ENCODE results near the gene RAB27A. TPM values are rescaled to one million over a fixed set of nuclear protein-coding genes. Genes with fewer than 3 reads are reported as not detected.

The RAB27A gene
- total and polyA plus RNA-seq, 2 donors (not counting 3 experiments of a cell fraction or from before 2014, with no cell fraction given): 7.3 to 30.9 TPM

DNA sequence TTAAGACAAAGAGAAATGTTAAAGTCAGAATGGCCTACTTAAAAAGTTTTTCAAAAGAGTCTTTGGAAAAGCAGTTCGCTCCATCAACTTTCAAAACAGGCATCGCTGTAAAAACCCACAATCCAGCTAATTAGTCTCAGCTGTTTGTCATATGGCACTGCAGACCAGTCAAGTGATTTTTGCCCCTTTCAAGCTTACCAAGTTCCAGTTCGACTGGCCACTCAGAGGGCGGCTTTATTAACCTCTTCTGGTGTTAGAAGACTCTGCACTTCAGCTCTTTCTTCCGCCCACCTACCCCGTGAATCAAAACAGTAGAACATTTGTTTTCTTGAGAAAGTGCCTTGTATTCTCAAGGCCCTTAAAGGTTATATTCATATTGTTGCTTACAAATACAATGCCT, 19.3 kb downstream of the RAB27A start:
- H3K36me3 ChIP-seq (ENCODE audit: control insufficient read depth in 2 of 2, extremely low read depth in 1 of 2, insufficient read depth in 2 of 2, low read length in 2 of 2): no peaks in the 10 kb centered on the region
- ChIA-PET CTCF (interaction anchor here (0.9 to 1.3 kb wide), 3 partner anchors 13 to 165 kb away, joined by 3 to 5 read pairs (median 5); no protein-coding TSS in a partner anchor), POLR2A (no interaction called here)
- no peak overlapping the region for H3K4me2 ChIP-seq (ENCODE audit: insufficient read depth, low read length)
- TF ChIP-seq POLR2AphosphoS5 (IDR thresholded peaks at IDR 0.05; ENCODE audit: insufficient read depth, low read depth, low read length) (no peak), GATA2 (IDR thresholded peaks at IDR 0.05; ENCODE audit: insufficient read depth, insufficient read length, low read depth, low read length) (no peak), JUN (IDR thresholded peaks at IDR 0.05; ENCODE audit: borderline replicate concordance, insufficient read depth, insufficient read length, low read depth) (no peak), POLR2A (IDR thresholded peaks at IDR 0.05; ENCODE audit: low read depth, low read length) (no peak), MYC (IDR thresholded peaks at IDR 0.05; ENCODE audit: low read depth, low read length) (no peak), EZH2 (IDR thresholded peaks at IDR 0.05; ENCODE audit: borderline replicate concordance, low read depth, low read length, severe bottlenecking) (no peak), FOS (IDR thresholded peaks at IDR 0.05; ENCODE audit: borderline replicate concordance, insufficient read depth, low read length) (no peak)
- TF ChIP-seq, protein P1, sequence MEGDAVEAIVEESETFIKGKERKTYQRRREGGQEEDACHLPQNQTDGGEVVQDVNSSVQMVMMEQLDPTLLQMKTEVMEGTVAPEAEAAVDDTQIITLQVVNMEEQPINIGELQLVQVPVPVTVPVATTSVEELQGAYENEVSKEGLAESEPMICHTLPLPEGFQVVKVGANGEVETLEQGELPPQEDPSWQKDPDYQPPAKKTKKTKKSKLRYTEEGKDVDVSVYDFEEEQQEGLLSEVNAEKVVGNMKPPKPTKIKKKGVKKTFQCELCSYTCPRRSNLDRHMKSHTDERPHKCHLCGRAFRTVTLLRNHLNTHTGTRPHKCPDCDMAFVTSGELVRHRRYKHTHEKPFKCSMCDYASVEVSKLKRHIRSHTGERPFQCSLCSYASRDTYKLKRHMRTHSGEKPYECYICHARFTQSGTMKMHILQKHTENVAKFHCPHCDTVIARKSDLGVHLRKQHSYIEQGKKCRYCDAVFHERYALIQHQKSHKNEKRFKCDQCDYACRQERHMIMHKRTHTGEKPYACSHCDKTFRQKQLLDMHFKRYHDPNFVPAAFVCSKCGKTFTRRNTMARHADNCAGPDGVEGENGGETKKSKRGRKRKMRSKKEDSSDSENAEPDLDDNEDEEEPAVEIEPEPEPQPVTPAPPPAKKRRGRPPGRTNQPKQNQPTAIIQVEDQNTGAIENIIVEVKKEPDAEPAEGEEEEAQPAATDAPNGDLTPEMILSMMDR (IDR thresholded peaks at IDR 0.05; ENCODE audit: extremely low read depth in 1 of 2, insufficient read depth in 1 of 2, low read depth in 1 of 2, low read length in 2 of 2): no peak
- TF ChIP-seq, protein P2, sequence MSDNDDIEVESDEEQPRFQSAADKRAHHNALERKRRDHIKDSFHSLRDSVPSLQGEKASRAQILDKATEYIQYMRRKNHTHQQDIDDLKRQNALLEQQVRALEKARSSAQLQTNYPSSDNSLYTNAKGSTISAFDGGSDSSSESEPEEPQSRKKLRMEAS (IDR thresholded peaks at IDR 0.05; ENCODE audit: insufficient read depth, insufficient read length): no peak
- H3K9me3 ChIP-seq (replicated peaks; ENCODE audit: control insufficient read depth, insufficient read depth, low read length): no peaks in the 10 kb centered on the region
- no peak overlapping the region for H3K27ac ChIP-seq (ENCODE audit: insufficient read depth, low read depth, low read length)
- FAIRE-seq: no peak
- no peak overlapping the region for H3K4me3 ChIP-seq (replicated peaks in 1 of 3; ENCODE audit: insufficient read depth in 1 of 3, low read depth in 1 of 3, low read length in 3 of 3)
- H3K9ac ChIP-seq (replicated peaks; ENCODE audit: extremely low read depth, insufficient read depth, low read length): no peak overlapping the region
- H3K27me3 ChIP-seq (ENCODE audit: control insufficient read depth in 2 of 2, insufficient read depth in 2 of 2, low read length in 2 of 2): no peaks in the 10 kb centered on the region
- BruUV-seq (replicated peaks): no TSS peak
- dilution Hi-C loops (cut with MboI; ENCODE audit: extremely low pct_ligation_motif_present, low sequenced_read_pairs) (no loop called here), intact Hi-C loops (cut with micrococcal nuclease) (no loop called here)
- H4K20me1 ChIP-seq (replicated peaks; ENCODE audit: control insufficient read depth, extremely low read depth, insufficient read depth, low read length): no peaks in the 10 kb centered on the region
- H2AFZ ChIP-seq (ENCODE audit: low read depth, low read length): no peak overlapping the region
- no peaks in the 10 kb centered on the region for H3K79me2 ChIP-seq (ENCODE audit: control insufficient read depth, insufficient read depth, low read length)
- peaks cover 15% of the 10 kb centered on the region for H3K4me1 ChIP-seq (ENCODE audit: control insufficient read depth, extremely low read depth, insufficient read depth, low read length)
- DNase-seq (ENCODE audit: low read depth, low spot score): no peak
- no peaks in the 10 kb centered on the region for H3K9me1 ChIP-seq (replicated peaks; ENCODE audit: control insufficient read depth, extremely low read depth, insufficient read depth, low read length)
